Epithelial cell of esophagus (primary cell): Measurements from ENCODE around the gene DDX39A.
A peak's percentile ranks its signal among the peaks of the same experiment; 100 is the strongest.
"Not testable (repeated sequence)": the region's sequence is repeated elsewhere in the genome, so short reads cannot be mapped to it uniquely, and the experiment has no call there.

Experiments used
- DNase-seq: peaks from one replicate; pipeline ENCODE4 v3.0.0; 2010; ENCODE audit warnings: low read depth
- H3K4me3 ChIP-seq: 2 replicates; pipeline ENCODE4 v1.5.1; 2011; ENCODE audit warnings: mild to moderate bottlenecking, low read length, control low read depth
- TF ChIP-seq, protein P1 (sequence below): IDR thresholded peaks from 2 replicates; pipeline ENCODE4 v1.5.1; 2011; ENCODE audit warnings: low read depth, mild to moderate bottlenecking, low read length, control low read depth, inconsistent platforms; ENCODE audit not compliant: insufficient read depth; ENCODE audit errors: missing control alignments

Gene DDX39A

DNA sequence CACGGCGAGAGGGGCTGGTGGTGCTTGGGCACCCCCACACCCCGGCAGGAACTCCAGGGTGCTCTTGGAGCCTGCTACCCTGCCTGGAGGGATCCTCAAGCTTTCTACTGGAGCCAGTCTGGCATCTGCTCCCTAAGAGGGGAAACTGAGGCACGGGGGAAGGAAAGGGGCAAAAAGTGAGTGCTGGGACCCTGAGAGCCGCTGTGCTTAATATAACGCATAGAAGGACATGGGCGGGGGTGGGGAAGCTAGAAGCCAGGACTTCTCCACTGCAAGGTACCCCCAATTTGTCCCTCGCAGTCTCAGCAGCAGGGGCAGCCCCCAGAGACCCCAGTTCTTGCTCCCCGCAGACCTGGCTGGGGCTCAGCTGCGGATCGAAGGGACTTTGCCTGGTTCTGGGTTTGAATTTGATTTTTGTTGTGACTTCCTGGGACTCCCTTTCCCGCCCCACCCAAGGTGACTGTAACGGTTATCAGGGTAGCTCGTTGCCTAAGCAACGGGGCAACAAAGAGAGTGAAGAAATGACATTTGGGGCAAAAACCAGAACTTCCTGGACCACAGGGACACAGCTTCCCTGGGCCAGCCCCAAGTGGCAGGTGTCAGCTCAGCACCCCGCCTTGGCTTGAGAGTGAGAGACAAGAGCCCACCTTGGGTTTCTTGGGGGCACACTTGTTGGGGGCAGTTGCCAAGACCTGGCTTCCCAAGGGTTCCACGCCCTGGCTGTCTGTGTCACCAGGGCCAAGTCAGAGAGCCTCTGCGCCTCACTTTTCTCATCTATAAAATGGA lies 37.3 kb downstream of the DDX39A start:
- DNase-seq: peak; percentile 41
- TF ChIP-seq, protein P1, sequence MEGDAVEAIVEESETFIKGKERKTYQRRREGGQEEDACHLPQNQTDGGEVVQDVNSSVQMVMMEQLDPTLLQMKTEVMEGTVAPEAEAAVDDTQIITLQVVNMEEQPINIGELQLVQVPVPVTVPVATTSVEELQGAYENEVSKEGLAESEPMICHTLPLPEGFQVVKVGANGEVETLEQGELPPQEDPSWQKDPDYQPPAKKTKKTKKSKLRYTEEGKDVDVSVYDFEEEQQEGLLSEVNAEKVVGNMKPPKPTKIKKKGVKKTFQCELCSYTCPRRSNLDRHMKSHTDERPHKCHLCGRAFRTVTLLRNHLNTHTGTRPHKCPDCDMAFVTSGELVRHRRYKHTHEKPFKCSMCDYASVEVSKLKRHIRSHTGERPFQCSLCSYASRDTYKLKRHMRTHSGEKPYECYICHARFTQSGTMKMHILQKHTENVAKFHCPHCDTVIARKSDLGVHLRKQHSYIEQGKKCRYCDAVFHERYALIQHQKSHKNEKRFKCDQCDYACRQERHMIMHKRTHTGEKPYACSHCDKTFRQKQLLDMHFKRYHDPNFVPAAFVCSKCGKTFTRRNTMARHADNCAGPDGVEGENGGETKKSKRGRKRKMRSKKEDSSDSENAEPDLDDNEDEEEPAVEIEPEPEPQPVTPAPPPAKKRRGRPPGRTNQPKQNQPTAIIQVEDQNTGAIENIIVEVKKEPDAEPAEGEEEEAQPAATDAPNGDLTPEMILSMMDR: no peak
- H3K4me3 ChIP-seq: peak overlapping the region; percentile 49

DNA sequence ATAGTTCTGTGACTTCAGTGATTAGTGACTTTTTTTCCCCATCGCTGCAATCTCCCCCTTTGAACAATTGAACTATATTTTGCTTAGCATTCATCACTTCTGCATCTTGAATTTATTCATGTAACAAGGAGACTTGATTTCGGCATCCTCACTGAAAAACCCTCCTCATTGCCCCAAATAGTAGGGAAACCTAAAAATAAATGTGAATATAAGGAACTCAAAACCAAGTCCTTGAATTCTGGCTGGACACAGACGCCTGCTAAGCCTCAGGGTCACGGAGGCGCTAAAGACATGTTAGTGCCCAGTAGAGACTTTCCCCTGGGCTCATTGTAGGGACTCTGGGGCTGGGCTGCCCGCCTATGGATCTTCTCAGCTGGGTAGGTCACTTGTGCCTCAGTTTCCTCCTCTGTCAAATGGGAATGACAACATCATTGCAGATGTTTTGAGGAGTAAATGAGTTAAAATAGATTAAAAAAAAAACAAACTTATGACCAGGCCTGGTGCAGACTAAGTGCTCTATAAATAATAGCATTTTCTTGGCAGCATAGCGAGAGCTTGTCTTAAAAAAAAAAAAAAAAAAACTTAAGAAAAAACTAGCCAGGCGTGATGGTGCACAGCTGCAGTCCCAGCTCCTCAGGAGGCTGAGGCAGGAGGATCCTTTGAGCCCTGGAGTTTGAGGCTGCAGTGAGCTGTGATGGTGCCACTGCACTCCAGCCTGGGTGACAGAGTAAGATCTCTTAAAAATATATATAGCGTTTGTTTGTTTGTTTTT lies 39.7 kb downstream of the DDX39A start:
- no peak overlapping the region for H3K4me3 ChIP-seq
- TF ChIP-seq, protein P1: no peak
- DNase-seq: no peak

DNA sequence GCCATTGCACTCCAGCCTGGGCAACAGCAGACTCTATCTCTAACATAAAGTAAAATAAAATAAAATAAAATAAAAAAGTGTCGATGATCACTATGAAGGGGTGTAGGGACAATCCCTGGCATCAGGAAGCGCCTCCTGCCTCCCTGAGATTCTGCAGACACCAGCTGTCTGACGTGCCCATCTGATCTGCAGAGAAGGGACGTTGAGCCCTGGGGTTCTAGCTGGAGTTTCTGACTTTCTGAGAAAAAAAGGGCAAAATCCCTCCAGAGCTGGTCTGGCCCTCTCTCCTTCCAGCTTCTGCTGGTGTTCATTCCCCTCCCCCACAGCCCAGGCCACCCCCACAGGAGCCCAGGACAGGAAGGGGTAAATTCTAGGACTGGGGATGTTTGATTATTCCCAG lies 40.3 kb downstream of the DDX39A start:
- H3K4me3 ChIP-seq: no peak overlapping the region
- no peak for DNase-seq
- TF ChIP-seq, protein P1: no peak

DNA sequence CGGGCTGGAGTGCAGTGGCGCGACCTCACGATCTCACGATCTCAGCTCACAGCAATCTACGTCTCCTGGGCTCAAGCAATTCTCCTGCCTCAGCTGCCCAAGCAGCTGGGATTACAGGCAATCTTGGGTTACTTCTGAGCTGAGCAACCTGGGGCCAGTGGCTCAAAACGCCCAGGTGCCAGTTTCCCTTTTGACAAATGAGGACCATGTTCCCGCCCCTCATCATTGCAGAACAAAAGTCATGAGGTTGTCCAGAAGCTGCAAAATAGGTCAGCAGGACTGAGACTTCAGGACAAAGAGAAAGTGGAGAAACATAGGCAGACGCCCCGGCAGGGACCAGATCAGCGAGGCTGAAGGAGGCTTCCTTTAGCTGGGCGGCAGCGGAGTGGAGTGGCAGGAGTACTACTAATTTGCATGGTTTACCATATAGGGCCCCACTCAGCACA lies 41.2 kb downstream of the DDX39A start:
- no peak for DNase-seq
- TF ChIP-seq, protein P1: no peak
- no peak overlapping the region for H3K4me3 ChIP-seq

DNA sequence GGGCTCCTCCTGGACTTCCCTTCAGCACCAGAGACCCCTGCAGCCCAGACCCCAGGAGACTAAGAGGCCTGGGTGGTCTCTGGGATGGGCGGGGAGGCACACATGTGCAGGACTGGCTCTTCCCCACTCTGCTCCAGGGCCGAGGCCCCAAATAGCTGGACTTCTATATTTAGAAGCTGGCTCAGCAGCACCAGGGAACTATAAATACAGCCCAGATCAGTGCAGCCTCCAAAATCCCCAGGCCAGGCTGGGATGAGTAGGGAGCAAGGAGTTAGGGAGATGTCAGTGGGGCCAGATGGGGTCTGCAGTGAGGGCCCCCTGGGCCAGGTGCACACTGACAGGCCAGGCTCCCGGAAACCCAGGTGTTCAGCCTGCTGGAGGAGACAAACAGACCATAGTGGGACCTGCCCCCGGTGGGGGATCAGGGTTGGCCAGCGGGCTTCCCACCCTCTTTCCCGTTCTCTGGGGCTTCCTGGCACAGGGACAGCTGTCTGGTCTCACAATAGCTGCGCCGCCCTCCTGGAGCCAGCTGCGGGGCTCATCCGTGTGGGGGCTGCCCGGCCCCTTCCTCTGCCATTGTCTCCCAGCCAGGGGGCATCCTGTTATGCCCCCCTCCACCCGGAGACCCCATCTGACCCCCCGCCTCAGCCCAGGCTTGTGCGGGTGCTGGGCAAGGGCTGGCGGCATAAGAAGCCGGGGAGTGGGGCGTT lies 43.4 kb downstream of the DDX39A start:
- TF ChIP-seq, protein P1: no peak
- no peak for DNase-seq

DNA sequence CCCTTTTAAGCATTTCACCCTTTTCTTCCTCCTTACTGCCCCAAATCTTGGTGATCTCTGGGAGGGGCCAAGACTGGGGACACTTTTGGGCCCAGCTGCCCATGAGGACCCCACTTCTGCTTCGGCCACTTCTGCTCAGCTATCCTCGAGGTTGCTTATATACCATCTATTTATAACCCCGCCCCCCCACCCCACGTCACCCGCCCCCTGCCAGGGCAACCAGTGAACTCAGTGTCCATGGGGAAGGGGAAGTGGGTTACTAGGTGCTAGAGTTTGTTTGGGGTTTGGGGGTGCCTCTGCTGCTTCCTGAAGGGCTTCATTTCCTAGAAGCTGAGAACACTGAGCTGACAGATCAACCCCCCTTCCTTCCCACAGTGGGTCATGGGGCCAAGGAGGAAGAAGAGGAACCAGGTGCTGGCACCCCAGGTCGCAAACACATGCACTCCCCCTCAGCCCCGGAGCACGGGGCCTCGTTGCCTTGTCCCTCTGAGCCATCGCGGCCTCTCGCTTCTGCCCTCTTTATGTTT lies 44.0 kb downstream of the DDX39A start:
- H3K4me3 ChIP-seq: no peak overlapping the region
- no peak for DNase-seq
- TF ChIP-seq, protein P1: no peak

More for the DNA sequence above, 43.4 kb downstream of the DDX39A start:
- no peak overlapping the region for H3K4me3 ChIP-seq

DNA sequence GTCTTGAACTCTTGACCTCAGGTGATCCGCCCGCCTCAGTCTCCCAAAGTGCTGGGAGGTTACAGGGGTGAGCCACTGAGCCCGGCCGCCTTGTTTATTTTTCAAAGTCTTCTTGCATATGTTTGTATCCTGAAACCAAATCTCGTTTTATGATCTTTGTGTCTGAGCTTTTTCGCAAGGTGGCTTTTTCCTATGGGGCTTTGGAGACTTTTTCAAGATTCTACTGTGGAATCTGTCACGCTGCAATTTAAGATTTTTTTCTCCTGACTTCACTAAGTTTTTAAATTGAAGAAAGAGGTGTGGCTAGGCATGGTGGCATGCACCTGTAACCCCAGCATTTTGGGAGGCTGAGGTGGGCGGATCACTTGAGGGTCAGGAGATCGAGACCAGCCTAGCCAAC lies 44.8 kb downstream of the DDX39A start:
- not testable (repeated sequence) for H3K4me3 ChIP-seq, DNase-seq

DNA sequence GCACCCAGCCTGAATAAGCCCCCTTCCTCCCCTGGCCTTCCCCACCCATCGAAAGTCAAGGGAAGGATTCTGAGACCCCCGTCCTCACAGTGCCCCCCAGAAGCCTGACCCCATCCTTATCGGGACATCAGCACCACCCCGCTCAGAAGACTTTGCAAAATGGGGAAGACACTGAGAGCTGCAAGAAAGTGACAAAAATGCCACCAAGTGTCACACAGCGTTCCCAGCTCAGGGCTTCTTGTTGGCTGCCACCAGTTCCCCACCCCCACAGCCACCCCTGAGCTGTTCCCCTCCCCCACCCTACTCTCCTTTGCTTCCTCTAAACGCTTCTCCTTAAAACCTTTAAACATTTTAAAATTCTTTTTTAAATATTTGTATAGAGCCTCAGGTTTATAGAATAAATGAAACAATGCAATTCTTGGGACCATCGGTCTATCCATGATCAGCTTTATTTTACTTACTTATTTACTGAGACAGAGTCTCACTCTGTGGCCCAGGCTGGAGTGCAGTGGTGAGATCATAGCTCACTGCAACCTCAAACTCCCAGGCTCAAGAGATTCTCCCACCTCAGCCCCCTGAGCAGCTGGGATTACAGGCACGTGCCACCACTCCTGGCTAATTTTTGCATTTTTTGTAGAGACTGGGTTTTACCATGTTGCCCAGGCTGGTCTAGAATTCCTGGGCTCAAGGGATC lies 46.6 kb downstream of the DDX39A start:
- not testable (repeated sequence) for DNase-seq, H3K4me3 ChIP-seq
